ENCODE results near the gene DLK2.

The DLK2 gene

DNA sequence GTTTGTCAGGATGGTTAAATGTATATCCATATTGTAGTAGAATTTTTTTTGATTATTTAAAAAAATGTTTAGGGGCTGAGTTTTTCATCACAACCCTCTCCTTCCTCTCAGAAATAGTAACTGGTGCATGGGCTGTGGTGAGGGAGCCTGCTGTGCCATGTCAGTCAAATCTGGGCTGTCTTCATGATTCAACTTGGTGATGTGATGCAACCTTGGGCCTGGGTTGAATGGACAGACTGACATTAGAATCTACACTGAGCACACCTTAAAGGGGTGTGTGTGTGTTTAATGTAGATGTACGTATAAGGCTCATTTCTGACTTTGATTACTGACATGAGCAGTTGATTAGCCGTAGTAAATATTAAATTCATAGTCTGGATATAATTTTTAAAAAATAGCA is 25.7 kb upstream of the DLK2 start:
- TF ChIP-seq, protein P1, sequence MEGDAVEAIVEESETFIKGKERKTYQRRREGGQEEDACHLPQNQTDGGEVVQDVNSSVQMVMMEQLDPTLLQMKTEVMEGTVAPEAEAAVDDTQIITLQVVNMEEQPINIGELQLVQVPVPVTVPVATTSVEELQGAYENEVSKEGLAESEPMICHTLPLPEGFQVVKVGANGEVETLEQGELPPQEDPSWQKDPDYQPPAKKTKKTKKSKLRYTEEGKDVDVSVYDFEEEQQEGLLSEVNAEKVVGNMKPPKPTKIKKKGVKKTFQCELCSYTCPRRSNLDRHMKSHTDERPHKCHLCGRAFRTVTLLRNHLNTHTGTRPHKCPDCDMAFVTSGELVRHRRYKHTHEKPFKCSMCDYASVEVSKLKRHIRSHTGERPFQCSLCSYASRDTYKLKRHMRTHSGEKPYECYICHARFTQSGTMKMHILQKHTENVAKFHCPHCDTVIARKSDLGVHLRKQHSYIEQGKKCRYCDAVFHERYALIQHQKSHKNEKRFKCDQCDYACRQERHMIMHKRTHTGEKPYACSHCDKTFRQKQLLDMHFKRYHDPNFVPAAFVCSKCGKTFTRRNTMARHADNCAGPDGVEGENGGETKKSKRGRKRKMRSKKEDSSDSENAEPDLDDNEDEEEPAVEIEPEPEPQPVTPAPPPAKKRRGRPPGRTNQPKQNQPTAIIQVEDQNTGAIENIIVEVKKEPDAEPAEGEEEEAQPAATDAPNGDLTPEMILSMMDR (IDR thresholded peaks at IDR 0.05), result no peak

DNA sequence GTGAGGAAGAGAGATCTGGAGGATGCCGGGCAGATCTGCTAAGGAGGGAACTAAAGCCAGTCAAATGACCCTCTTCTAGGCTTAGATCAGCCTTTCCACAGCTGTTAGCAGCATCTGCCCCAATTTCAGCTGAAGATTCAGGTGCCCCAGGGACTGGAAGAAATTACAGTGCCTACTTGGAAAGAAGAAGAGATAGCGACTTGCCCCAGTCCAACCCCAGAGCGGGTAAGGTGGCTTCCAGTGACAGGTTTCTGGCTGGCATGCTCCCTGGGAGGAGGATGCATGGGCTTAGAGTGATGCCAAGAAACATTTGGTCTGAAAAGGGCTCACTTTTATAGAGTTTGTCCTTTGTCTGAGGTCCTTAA is 22.6 kb upstream of the DLK2 start:
- TF ChIP-seq, protein P1 (IDR thresholded peaks at IDR 0.05), result no peak
- DNase-seq (ENCODE audit: low spot score), result no peak
- Histone ChIP-seq H3K4me3 (peak overlapping the region; percentile 75), H3K27ac (peak overlapping the region in 1 of 2 donors; percentile 75)

More for the DNA sequence above, 25.7 kb upstream of the DLK2 start:
- no peak overlapping the region for H3K4me3 ChIP-seq
- H3K27ac ChIP-seq, result no peak overlapping the region
- DNase-seq (ENCODE audit: low spot score), result no peak

DNA sequence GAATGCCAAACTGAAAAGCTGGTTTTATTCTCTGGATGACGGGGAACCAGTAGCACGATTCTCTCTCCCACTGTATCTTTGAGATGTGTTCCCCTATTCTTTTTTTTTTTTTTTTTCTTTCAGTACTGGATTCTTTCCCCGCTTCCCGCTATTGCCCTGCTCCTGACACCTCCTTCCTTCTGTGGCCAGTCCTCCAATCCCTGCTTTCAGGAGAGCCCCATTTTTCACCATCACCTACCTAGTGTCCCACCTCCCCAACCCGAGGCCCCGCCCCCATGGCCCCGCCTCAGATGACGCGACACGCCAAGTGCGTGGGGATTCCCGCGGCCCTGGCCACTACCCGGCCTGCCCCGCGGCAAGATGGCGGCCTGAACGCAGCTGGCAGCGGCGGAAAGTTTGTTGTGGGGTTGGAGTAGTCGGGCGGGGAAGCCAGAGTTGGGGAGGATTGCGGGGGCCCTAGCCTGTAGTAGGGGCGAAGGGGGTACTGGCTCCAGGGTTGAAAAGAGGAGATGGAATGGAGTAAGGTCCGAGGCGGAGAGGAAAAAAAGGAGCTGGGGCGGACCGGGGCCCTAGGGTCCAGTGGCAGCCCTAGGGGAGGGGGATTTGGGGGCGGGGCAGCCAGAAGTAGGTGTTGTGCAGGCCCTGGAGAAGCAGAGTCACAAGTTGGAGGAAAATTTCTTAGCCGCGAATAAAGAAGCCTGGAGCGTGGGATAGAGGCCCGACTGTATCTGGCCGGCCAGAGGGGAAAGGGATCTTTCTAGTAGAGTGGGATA is 22.1 kb upstream of the DLK2 start, which contains the start of gene TJAP1:
Gene TJAP1, plus strand, starts transcription at position 336 of the 773 bp plus-strand sequence. CDS start 21,432 bp downstream, outside the sequence.
- Histone ChIP-seq H3K27ac (peak within 1 kb of the TSS; percentile 66 to 75), H3K4me3 (peak within 1 kb of the TSS; percentile 75)
- peak; percentile 93 for DNase-seq (ENCODE audit: low spot score)
- TF ChIP-seq, protein P1 (IDR thresholded peaks at IDR 0.05), result no peak

DNA sequence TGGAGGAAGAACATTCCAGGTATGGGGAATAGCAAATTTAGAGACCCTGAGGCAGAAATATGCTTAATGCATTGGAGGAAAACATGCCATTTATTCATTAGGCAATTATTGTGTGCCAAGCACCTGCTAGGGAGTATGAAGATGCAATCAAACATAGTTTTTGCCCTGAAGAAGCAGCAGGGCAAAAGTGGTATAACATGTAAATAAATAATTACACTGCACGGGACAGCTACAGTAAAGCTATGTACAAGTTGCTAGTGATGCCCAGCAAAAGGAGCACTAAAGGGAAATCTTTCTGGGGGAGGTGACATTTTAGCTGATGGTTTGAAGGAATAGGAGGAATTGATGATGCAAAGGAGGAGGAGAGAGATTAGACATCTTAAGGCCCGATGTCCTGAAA is 21.4 kb upstream of the DLK2 start:
- TF ChIP-seq, protein P1 (IDR thresholded peaks at IDR 0.05), result no peak
- peak overlapping the region; percentile 75 for H3K4me3 ChIP-seq
- peak overlapping the region; percentile 35 to 66 for H3K27ac ChIP-seq

DNA sequence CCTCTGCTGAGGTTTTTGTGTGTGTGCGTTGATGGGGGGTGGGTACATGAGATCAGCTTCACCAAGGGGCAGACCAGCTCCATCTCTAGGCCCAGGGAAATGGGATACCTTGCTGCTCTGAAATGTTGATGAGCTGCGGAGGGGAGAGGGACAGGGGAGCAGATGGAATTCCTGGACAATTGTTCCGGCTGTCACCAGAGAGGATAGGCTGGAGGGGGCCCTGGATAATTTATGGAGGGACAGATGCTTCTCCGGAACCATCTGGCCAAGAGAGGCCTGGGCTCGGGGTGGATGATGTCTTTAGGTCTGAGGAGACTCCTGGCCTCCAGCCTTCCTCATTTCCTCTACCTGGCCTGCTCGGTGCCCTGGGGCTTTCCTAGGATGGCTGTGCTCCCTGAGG is 20.2 kb upstream of the DLK2 start:
- Histone ChIP-seq H3K27ac (no peak overlapping the region), H3K4me3 (no peak overlapping the region)
- DNase-seq (ENCODE audit: low spot score), result no peak
- TF ChIP-seq, protein P1 (IDR thresholded peaks at IDR 0.05), result no peak

More for the DNA sequence above, 21.4 kb upstream of the DLK2 start:
- no peak for DNase-seq (ENCODE audit: low spot score)

DNA sequence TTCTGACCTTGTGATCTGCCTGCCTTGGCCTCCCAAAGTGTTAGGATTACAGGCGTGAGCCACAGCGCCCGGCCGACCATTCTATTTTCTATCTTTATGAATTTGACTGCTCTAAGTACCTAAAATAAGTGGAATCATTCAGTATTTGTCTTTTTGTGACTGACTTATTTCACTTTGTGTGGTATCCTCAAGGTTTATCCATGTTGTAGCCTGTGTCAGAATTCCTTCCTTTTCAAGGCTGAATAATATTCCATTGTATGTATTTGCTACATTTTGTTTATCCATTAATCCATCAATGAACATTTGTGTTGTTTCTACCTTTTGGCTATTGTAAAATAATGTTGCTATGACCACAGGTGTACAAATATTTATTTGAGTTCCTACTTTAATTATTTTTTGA is 17.2 kb upstream of the DLK2 start:
- no peak for DNase-seq (ENCODE audit: low spot score)

More for the DNA sequence above, 17.2 kb upstream of the DLK2 start:
- TF ChIP-seq, protein P1 (IDR thresholded peaks at IDR 0.05), result no peak
- no peak overlapping the region for H3K4me3 ChIP-seq
- no peak overlapping the region for H3K27ac ChIP-seq
